Loucy (cell line): ENCODE data around the gene GPC5.

Source experiments
- H2AFZ ChIP-seq: fragments of 200-600 bp; sonication (generic); 2 replicates; pipeline ENCODE4 v1.6.0; 2016; ENCODE audit warnings: antibody characterized with exemption, mild to moderate bottlenecking, low read length, moderate library complexity
- H3F3A ChIP-seq: fragments of 200-600 bp; 2 replicates; pipeline ENCODE4 v1.6.0; 2016; ENCODE audit warnings: antibody characterized with exemption, low read depth, mild to moderate bottlenecking
- H3K27me3 ChIP-seq: fragments of 200-600 bp; sonication (generic); 2 replicates; pipeline ENCODE4 v1.6.1; 2014; ENCODE audit warnings: low read length, mild to moderate bottlenecking; ENCODE audit not compliant: insufficient read depth, poor library complexity, severe bottlenecking
- H3K36me3 ChIP-seq: fragments of 200-600 bp; sonication (generic); 2 replicates; pipeline ENCODE4 v1.6.1; 2016; ENCODE audit warnings: low read length; ENCODE audit not compliant: insufficient read depth
- H3K4me1 ChIP-seq: fragments of 200-600 bp; sonication (generic); 2 replicates; pipeline ENCODE4 v1.5.1; 2014; ENCODE audit warnings: low read length, mild to moderate bottlenecking; ENCODE audit not compliant: insufficient read depth, poor library complexity, severe bottlenecking
- H3K4me2 ChIP-seq: fragments of 200-600 bp; sonication (generic); 2 replicates; pipeline ENCODE4 v1.6.0; 2014; ENCODE audit warnings: antibody characterized with exemption, low read length, low read depth, mild to moderate bottlenecking; ENCODE audit not compliant: poor library complexity, severe bottlenecking
- H3K4me3 ChIP-seq: fragments of 200-600 bp; sonication (generic); 2 replicates; pipeline ENCODE4 v1.5.1; 2014; ENCODE audit warnings: low read length, mild to moderate bottlenecking, mixed read lengths; ENCODE audit not compliant: poor library complexity, severe bottlenecking
- H3K79me2 ChIP-seq: fragments of 200-600 bp; sonication (generic); 2 replicates; pipeline ENCODE4 v1.6.1; 2014; ENCODE audit warnings: low read length; ENCODE audit not compliant: insufficient read depth
- H3K9ac ChIP-seq: fragments of 200-600 bp; sonication (generic); 2 replicates; pipeline ENCODE4 v1.6.0; 2014; ENCODE audit warnings: mild to moderate bottlenecking, low read depth, low read length, moderate library complexity; ENCODE audit not compliant: poor library complexity, severe bottlenecking
- H3K9me2 ChIP-seq: fragments of 200-600 bp; sonication (generic); replicated peaks from 2 replicates; pipeline ENCODE4 v1.6.1; 2016; ENCODE audit warnings: low read depth, low read length, mixed read lengths
- H3K9me3 ChIP-seq: fragments of 200-600 bp; sonication (generic); 2 replicates; pipeline ENCODE4 v1.6.1; 2014; ENCODE audit warnings: mild to moderate bottlenecking, antibody characterized with exemption, low read length, low read depth; ENCODE audit not compliant: insufficient read depth
- H4K20me1 ChIP-seq: fragments of 200-600 bp; sonication (generic); 2 replicates; pipeline ENCODE4 v1.6.0; 2014; ENCODE audit warnings: antibody characterized with exemption, low read length, mild to moderate bottlenecking; ENCODE audit not compliant: insufficient read depth, poor library complexity, severe bottlenecking
- EZH2phosphoT487 ChIP-seq: fragments of 200-600 bp; IDR thresholded peaks from 2 replicates; pipeline ENCODE4 v1.6.1; 2018; ENCODE audit warnings: antibody characterized with exemption, mild to moderate bottlenecking, moderate library complexity, borderline replicate concordance
- TF ChIP-seq, protein P1 (sequence below): fragments of 200-600 bp; sonication (generic); conservative IDR thresholded peaks from 2 replicates; pipeline ENCODE4 v1.5.1; 2014; ENCODE audit warnings: mild to moderate bottlenecking, antibody characterized with exemption, low read length

GPC5 gene

DNA sequence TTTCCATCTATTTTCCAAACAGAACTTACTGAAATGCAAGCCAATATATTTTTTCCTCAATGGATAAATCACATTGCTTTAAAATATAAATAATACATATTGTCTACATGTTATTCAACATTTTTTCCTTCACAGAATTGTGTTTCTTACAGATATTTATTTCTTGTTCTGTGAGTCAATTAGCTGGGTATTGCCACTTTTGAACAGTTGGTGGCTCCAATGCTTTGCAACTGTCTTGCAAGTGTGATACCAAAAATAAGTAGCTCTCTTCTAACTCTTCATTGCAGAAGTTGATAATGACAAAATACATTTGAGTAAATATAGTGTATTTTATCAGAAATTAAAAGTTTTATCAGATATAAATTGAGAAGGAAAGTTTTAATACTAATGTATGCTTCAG, 17.1 kb upstream of the GPC5 start:
- Histone ChIP-seq H3K9me3 (no peaks in the 10 kb centered on the region), H3K4me3 (no peak overlapping the region), H3K9ac (no peak overlapping the region), H4K20me1 (no peaks in the 10 kb centered on the region), H3K36me3 (no peaks in the 10 kb centered on the region), H3F3A (no peaks in the 10 kb centered on the region), H3K79me2 (no peaks in the 10 kb centered on the region), H3K4me1 (no peaks in the 10 kb centered on the region), H3K27me3 (no peaks in the 10 kb centered on the region), H3K9me2 (no peaks in the 10 kb centered on the region), H3K4me2 (no peak overlapping the region), H2AFZ (no peak overlapping the region)
- no peak for TF ChIP-seq EZH2phosphoT487
- TF ChIP-seq, protein P1, sequence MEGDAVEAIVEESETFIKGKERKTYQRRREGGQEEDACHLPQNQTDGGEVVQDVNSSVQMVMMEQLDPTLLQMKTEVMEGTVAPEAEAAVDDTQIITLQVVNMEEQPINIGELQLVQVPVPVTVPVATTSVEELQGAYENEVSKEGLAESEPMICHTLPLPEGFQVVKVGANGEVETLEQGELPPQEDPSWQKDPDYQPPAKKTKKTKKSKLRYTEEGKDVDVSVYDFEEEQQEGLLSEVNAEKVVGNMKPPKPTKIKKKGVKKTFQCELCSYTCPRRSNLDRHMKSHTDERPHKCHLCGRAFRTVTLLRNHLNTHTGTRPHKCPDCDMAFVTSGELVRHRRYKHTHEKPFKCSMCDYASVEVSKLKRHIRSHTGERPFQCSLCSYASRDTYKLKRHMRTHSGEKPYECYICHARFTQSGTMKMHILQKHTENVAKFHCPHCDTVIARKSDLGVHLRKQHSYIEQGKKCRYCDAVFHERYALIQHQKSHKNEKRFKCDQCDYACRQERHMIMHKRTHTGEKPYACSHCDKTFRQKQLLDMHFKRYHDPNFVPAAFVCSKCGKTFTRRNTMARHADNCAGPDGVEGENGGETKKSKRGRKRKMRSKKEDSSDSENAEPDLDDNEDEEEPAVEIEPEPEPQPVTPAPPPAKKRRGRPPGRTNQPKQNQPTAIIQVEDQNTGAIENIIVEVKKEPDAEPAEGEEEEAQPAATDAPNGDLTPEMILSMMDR = peak; percentile 51

DNA sequence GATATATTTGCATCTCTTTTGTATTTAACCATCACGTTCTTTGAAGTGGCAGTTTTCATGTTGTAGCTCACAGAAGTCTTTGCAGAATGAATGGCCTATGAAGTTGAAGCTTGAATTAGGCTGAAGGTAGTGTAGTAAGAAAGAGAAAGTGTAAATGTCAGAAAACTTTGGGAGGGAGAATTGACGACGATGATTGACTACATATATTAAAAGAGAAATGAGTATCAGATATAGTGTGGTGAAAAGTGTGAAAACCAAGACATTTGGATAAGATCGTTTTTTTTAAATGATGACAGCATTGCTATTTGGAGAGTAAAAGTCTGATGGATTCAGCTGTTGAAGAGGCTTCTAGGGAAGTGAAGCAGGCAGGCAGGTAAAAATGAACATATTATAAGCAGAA, 14.6 kb upstream of the GPC5 start:
- no peaks in the 10 kb centered on the region for H3K9me2 ChIP-seq
- H3K36me3 ChIP-seq = no peaks in the 10 kb centered on the region
- H3K79me2 ChIP-seq = no peaks in the 10 kb centered on the region
- no peaks in the 10 kb centered on the region for H3K4me1 ChIP-seq
- H4K20me1 ChIP-seq = no peaks in the 10 kb centered on the region
- TF ChIP-seq, protein P1 = no peak
- no peak for TF ChIP-seq EZH2phosphoT487
- no peaks in the 10 kb centered on the region for H3F3A ChIP-seq
- H3K9me3 ChIP-seq = no peaks in the 10 kb centered on the region
- no peak overlapping the region for H3K9ac ChIP-seq
- H2AFZ ChIP-seq = no peak overlapping the region
- H3K4me2 ChIP-seq = no peak overlapping the region
- no peaks in the 10 kb centered on the region for H3K27me3 ChIP-seq
- H3K4me3 ChIP-seq = no peak overlapping the region

DNA sequence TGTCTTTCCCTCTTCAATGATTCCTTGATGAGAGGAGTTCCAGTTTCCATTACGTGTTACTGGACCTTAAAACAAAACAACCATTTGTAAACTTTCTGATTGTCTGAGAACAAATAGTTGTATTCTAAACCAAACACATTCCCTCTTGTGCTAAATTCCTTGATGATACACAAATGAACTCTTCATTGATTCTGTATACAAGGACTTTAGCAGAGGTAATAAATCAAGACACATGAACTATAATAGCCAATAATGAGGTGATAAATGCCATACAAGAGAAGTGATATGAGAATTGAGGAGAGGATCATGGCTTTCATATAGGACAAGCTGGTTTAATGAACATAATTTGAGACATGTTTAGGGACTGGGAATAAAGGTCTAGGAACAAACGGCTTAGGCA, 13.5 kb upstream of the GPC5 start:
- H3K4me2 ChIP-seq = no peak overlapping the region

More for the DNA sequence above, 13.5 kb upstream of the GPC5 start:
- no peaks in the 10 kb centered on the region for H3K36me3 ChIP-seq
- H3F3A ChIP-seq = no peaks in the 10 kb centered on the region
- no peaks in the 10 kb centered on the region for H3K4me1 ChIP-seq
- TF ChIP-seq EZH2phosphoT487 = no peak
- TF ChIP-seq, protein P1 = no peak
- no peak overlapping the region for H2AFZ ChIP-seq
- no peaks in the 10 kb centered on the region for H3K27me3 ChIP-seq
- no peaks in the 10 kb centered on the region for H3K79me2 ChIP-seq
- no peak overlapping the region for H3K4me3 ChIP-seq
- H3K9me3 ChIP-seq = no peaks in the 10 kb centered on the region
- H3K9ac ChIP-seq = no peak overlapping the region
- no peaks in the 10 kb centered on the region for H4K20me1 ChIP-seq
- no peaks in the 10 kb centered on the region for H3K9me2 ChIP-seq
